ENCODE measurements around the gene ANAPC16. TPM values are rescaled to one million over a fixed set of nuclear protein-coding genes. Genes with fewer than 3 reads are reported as not detected.
A peak's percentile ranks its signal among the peaks of the same experiment; 100 is the strongest.

Gene ANAPC16
- total and polyA plus RNA-seq, 2 of the 4 experiments (the other 2 are of a cell fraction) = 25.2 to 26.3 TPM

DNA sequence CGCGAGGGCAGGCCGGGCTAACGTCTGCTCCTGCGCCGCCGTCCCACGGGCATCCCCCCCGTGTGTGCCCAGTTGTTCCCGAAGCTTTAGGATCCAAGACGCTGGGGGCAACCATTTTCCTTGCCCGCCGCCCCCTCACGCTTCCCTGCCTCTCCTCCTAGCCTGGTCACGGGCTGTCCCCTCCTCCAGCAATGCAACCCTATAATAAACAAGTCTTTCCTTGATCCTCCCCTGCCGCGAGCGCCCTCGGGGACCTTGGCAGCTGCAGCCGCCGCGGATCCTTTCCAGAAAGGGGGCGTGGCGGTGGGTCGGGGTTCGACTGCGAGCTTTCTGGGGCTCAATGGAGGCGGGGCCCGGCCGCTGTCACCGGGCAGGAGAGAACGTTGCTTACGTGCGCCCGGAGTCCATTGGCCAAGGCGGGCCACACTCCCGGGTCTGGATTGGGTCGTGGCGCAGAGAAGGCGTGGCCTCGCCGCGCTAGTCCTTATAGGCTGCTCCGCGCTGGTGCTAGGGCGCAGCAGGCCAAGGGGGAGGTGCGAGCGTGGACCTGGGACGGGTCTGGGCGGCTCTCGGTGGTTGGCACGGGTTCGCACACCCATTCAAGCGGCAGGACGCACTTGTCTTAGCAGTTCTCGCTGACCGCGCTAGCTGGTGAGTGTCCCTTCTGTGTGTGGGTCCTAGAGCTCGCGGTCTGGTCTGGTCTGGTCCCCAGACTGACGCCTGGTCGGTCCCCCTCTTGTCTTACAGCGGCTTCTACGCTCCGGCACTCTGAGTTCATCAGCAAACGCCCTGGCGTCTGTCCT is 57.8 kb downstream of the ANAPC16 start, which contains the start of gene DDIT4 (continued):
- TF ChIP-seq CHD1 (IDR thresholded peaks at IDR 0.05; ENCODE audit: low read depth, low read length) = no peak

DNA sequence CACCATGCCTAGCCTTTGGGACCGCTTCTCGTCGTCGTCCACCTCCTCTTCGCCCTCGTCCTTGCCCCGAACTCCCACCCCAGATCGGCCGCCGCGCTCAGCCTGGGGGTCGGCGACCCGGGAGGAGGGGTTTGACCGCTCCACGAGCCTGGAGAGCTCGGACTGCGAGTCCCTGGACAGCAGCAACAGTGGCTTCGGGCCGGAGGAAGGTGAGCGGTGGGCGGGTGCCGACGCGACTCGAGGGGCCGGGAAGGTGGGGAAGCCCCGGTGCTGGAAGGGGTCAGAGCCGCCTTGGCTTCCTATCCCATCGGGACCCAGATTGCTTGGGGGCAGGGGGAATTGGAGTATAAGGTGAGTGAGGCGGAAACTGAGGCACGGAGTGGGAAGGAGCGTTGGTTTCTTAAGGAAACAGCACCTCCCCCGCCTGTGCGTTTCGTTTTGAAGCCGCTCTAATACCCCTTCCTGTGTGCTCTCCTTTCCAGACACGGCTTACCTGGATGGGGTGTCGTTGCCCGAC is 58.5 kb downstream of the ANAPC16 start:
- Histone ChIP-seq H3K14ac (replicated peaks; ENCODE audit: low read depth, low read length) (peak overlapping the region; percentile 97), H2BK15ac (ENCODE audit: low read depth, low read length) (peak overlapping the region; percentile 9; the same call in 1 of the 3 replicates), H4K8ac (ENCODE audit: low read depth in 2 of 2, low read length in 2 of 2) (peak overlapping the region; percentile 15 to 56; a peak in 2 of 4 replicates), H3K27ac (ENCODE audit: insufficient read depth, low read length) (peak overlapping the region; percentile 87), H3K9me1 (ENCODE audit: insufficient read depth, low read length) (peaks cover 13% of the 10 kb centered on the region; the same call in 1 of the 2 replicates), H4K5ac (ENCODE audit: low read depth, low read length) (peak overlapping the region; percentile 38), H3K4ac (ENCODE audit: low read depth, low read length) (peak overlapping the region; percentile 91), H2AK5ac (ENCODE audit: low read depth, low read length) (peak overlapping the region; percentile 91), H3K18ac (ENCODE audit: low read depth, low read length) (peak overlapping the region; percentile 66), H3K27me3 (ENCODE audit: control insufficient read depth, insufficient read depth, low read length) (no peaks in the 10 kb centered on the region), H3K4me2 (ENCODE audit: low read depth, low read length) (peak overlapping the region; percentile 84), H3K9me3 (ENCODE audit: control insufficient read depth, insufficient read depth, low read length) (no peaks in the 10 kb centered on the region), H4K91ac (ENCODE audit: insufficient read depth, low read depth, low read length) (peak overlapping the region; percentile 24), H3K4me3 (ENCODE audit: insufficient read depth, low read depth, low read length) (peak overlapping the region; percentile 80), H2AK9ac (replicated peaks; ENCODE audit: low read depth, low read length, poor library complexity) (peak overlapping the region; percentile 98), H3K56ac (ENCODE audit: extremely low read depth, insufficient read depth, low read length) (peak overlapping the region; percentile 56), H2AFZ (replicated peaks; ENCODE audit: low read length, poor library complexity) (peak overlapping the region; percentile 91), H2BK120ac (ENCODE audit: low read depth, low read length) (peak overlapping the region; percentile 21; the same call in 1 of the 2 replicates), H3K23ac (ENCODE audit: low read depth, low read length) (peak overlapping the region; percentile 92), H3K9ac (ENCODE audit: low read depth, low read length) (peak overlapping the region; percentile 94), H2BK5ac (ENCODE audit: low read depth, low read length, poor library complexity, severe bottlenecking) (peak overlapping the region; percentile 66), H4K20me1 (ENCODE audit: insufficient read depth, low read length) (peaks cover 38% of the 10 kb centered on the region), H3K79me1 (ENCODE audit: low read depth in 1 of 2, low read length in 2 of 2) (peaks cover 10 to 27% of the 10 kb centered on the region in 2 experiments; a peak in 3 of 4 replicates), H2BK20ac (ENCODE audit: low read depth, low read length) (no peak overlapping the region), H3K36me3 (ENCODE audit: control insufficient read depth, insufficient read depth, low read length) (peaks cover 24% of the 10 kb centered on the region), H3K4me1 (ENCODE audit: control insufficient read depth, insufficient read depth, low read length) (peaks cover 7% of the 10 kb centered on the region)
- ChIA-PET POLR2A (ENCODE audit: unreplicated experiment) (interaction anchor here (0.7 to 1.4 kb wide), 3 partner anchors 14 to 603 kb away, joined by 6 to 8 read pairs (median 7); no protein-coding TSS in a partner anchor), CTCF (interaction anchor here (1.0 to 1.6 kb wide), 6 partner anchors 15 to 148 kb away, joined by 3 to 5 read pairs (median 4); no protein-coding TSS in a partner anchor)
- WGBS, 2 experiments (ENCODE audit: extremely low coverage in 2 of 2, insufficient read length in 1 of 2) = 0% methylated on average over 13 of the region's 40 CpGs; no CpG with 5 or more reads in 1 of the 2 experiments
- DNase-seq (peak; percentile 13), ATAC-seq (ENCODE audit: low read depth) (peak; percentile 2)
- TSS peak; percentile 94 for BruUV-seq (replicated peaks)
- dilution Hi-C loops (cut with HindIII; ENCODE audit: low sequenced_read_pairs, unreplicated experiment) (no loop called here), in situ Hi-C loops (cut with MboI; ENCODE audit: low sequenced_read_pairs) (no loop called here), intact Hi-C loops (cut with micrococcal nuclease) (loop anchor here (1.0 kb wide), 1 partner anchor 63 kb away; no protein-coding TSS in a partner anchor)
- TF ChIP-seq NFE2L2 (IDR thresholded peaks at IDR 0.05; ENCODE audit: low read depth, low read length) (no peak), CHD1 (IDR thresholded peaks at IDR 0.05; ENCODE audit: low read depth, low read length) (0 out of 2 replicates have a peak, but pooled peaks have one; percentile 38), MXI1 (IDR thresholded peaks at IDR 0.05; ENCODE audit: borderline replicate concordance, low read depth, low read length) (no peak)
- TF ChIP-seq, protein P1, sequence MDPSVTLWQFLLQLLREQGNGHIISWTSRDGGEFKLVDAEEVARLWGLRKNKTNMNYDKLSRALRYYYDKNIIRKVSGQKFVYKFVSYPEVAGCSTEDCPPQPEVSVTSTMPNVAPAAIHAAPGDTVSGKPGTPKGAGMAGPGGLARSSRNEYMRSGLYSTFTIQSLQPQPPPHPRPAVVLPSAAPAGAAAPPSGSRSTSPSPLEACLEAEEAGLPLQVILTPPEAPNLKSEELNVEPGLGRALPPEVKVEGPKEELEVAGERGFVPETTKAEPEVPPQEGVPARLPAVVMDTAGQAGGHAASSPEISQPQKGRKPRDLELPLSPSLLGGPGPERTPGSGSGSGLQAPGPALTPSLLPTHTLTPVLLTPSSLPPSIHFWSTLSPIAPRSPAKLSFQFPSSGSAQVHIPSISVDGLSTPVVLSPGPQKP (IDR thresholded peaks at IDR 0.05; ENCODE audit: borderline replicate concordance, low read depth, low read length) = no peak
- TF ChIP-seq, protein P2, sequence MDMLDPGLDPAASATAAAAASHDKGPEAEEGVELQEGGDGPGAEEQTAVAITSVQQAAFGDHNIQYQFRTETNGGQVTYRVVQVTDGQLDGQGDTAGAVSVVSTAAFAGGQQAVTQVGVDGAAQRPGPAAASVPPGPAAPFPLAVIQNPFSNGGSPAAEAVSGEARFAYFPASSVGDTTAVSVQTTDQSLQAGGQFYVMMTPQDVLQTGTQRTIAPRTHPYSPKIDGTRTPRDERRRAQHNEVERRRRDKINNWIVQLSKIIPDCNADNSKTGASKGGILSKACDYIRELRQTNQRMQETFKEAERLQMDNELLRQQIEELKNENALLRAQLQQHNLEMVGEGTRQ (IDR thresholded peaks at IDR 0.05; ENCODE audit: low read depth, low read length) = no peak
